ENCODE results near the gene TASOR.

The TASOR gene

DNA sequence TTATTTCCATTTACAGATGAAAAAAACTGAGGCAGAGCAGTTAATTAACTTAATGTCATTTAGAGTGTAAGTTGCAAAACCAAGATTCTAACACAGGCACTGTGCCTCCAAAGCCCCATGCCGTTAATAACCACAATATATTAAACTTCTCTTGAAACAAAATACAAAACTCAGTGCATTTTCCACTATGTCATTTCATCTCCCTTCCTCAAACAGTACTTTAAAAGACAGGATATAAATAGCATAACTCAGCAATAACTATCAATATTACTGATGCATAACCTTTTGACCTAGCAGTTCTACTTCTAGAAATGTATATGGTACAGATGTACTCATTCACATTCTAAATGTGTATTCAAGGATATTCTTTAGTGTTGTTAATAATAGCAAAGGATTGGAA lies 5.1 kb upstream of the TASOR start:
- no peak for DNase-seq (ENCODE audit: low spot score)

GRCh38 chr3:56684029-56684428 lies 964 bp upstream of the TASOR start:
- no peak for DNase-seq (ENCODE audit: low spot score)

DNA sequence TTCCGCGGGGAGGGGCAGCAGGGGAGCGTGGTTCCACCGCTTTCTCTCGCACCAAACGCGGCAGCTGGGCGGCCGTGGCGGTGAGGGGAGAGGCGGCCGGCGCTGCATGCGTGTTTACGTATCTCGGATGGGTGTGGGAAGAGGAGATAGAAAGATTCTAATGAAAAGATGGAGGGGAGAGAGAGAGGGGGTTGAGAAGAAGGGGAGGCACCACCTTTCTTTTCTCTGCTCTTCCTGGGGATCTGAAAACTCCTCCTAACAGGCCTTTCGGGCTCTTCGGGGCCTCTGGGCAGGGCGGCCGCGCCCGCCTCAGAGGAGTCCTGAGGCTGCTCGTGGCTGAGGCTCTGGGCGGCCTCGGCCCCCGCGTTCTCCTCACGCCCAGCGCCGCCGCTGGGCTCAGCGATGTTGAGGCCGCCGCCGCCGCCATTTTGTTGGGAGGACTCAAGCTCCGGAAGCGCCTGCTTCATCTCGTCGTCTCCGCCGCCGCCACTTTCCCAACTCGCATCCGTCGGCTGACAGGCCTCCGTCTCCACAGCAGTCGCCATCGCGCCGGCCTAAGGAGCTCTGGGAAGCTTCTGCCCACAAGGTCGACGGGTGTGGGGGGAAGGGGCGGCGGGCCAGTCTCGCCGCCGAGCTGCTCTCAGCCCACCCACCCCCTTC lies 473 bp downstream of the TASOR start:
- DNase-seq (ENCODE audit: low spot score), result peak; percentile 81

DNA sequence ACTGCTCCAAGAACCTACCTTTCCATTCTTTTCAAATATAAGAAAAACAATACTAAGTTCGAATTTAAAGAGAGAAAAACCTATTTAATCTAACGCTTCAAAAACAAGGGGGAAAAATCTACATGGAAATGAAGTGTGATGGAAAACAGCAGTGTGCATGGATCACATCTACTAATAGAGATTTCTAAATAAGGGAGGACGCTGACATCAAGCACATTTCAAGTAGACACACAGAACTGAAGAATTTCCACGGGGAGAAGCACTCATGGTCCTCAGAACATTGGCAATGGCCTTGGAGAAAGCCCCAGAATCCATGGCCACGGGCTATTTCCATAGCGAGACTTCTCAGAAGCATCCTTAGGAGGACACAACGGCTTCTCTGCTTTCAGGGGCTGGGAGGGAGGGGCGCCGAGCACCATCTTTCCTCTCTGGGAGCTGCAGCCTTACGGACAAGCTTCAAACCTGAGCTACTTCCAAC lies 1.0 kb downstream of the TASOR start:
- DNase-seq (ENCODE audit: low spot score), result no peak

DNA sequence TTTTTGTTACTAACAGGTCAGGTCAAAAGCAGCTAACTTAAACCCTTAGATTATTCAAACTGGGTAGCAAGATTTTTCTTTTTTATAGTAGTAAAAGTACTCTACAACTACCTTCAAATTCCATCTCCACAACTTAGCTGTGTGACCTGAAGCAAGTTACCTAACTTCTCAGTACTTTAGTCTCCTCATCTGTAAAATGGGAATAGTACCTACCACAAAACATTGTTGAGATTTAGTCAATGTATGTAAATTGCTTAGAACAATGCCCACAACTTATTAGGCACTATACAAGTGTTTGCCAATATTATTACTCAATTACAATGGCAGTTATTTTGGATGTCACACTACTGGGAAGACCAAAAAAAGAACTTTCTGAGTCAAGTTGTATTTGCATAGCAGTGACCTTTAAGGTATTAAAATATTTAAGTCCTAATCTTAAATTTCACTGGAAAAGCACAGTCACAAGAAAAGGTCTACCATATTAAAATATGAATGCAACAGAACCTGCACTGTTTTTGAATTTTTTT lies 2.9 kb downstream of the TASOR start:
- no peak for DNase-seq (ENCODE audit: low spot score)

DNA sequence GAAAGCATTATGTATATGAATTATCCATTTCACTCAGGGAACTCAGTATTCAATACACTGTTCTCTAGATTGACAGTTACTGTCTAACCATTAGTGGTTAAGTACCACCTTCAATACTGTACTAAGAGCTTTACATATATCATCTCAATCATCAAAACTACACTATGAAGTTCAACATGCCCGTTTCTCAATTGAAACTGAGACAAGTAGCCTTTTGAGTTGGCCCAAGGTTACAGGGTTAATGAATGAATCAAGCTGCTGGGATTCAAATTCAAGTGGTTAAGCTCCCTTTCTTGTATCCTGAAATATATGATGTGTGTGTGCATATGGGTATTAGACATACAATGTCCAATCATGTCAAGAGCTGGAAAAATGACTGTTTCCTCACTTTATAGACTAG lies 5.8 kb downstream of the TASOR start:
- DNase-seq (ENCODE audit: low spot score), result no peak

DNA sequence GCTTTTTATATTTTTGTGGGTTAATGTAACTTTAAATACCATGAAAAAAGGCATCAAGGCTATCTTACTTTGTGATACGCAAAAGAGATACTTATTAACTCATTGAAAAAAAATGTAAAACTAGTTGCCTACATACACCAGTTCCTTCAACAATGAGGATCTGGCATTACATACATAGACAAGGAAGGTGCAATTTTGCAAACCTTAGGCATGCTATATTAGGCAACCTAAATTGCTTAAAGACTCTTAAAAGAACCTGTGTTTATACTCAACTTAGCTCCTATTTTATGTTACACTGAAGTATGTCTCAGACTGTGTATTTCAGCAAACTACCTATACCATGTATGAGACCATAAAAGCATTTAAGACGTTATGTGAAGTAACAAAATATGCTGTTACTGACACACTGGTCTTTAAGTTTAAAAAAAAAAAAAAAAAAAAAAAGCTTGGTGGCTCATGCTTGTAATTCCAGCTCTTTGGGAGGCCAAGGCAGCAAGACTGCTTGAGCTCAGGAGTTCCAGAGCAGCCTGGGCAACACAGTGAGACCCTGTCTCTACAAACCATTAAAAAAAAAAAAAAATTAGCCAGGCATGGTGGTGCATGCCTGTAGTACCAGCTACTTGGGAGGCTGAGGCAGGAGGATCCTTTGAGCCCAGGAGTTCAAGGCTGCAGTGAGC lies 9.1 kb downstream of the TASOR start:
- DNase-seq (ENCODE audit: low spot score), result no peak

GRCh38 chr3:56667973-56668579 lies 15.0 kb downstream of the TASOR start:
- peak; percentile 23 for DNase-seq (ENCODE audit: low spot score)

- no peak for DNase-seq (ENCODE audit: low spot score)
These were observed 18.2 kb downstream of the TASOR start for GRCh38 chr3:56664823-56665222.

GRCh38 chr3:56655709-56656108 lies 27.4 kb downstream of the TASOR start:
- DNase-seq (ENCODE audit: low spot score), result no peak

DNA sequence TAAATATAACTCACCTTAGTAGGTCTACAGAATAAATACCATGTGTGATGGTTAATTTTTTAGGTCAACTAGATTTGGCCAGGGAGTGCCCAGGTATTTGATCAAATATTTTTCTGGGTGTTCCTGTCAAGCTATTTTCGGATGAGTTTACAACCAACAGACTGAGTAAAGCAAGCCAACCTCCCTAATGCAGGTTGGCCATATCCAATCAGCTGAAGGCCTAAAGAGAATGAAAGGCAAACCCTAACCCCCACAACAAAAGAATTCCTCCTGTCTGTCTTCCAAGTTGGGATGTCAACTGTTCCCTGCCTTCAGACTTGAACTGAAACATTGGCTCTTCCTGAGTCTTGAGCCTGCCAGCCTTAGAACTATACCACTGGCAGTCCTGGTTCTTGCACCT lies 28.6 kb downstream of the TASOR start:
- DNase-seq (ENCODE audit: low spot score), result no peak

- no peak for DNase-seq (ENCODE audit: low spot score)
These were observed 37.7 kb downstream of the TASOR start for GRCh38 chr3:56645407-56645806.

DNA sequence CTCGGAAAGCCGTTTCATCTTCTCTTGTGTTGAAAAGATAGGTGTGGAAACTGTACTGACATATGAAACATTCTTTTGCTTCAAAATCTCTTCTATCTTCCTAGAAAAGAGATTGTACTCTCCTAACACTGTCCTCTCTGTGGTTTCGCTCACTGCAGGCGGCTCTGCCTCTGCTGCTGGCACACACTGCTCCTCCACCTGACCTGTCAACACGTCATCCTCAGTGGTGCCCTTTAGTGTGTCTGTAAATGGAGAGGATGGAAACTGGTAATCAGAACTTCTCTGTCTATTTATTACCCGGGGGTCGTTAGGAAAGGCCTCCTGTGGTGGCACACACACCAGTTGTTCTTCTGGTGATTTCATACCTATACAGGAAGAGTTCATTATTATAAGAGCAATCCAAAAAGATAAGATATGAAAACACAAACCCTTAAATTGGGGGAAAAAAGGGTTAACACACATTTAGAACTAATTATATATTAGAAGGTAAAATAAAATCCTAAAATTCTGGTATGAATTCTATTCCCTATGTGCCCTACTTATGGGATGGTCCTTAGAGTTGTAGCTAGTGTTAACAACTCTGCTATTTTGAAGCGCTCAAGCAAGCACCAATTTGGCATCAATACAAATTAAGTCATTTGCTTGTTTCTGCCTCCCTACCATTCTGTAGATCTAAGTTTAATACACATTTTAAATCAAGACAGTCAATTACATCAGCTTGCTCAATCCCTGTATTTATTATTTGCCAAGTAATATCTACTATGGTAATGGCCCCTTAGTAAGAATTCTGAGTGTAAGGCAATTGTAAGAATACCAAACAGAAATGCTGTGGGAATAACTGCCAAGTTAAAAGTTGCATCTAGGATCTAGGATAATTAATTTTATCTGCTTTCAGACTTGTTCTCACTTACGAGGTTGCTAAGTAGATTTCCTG lies 49.2 kb downstream of the TASOR start:
- DNase-seq (ENCODE audit: low spot score), result no peak
